Endothelial cell of umbilical vein (primary cell): ENCODE data around the gene TRPC1. TPM values are rescaled to one million over a fixed set of nuclear protein-coding genes. Genes with fewer than 3 reads are reported as not detected.

Source experiments
- BruUV-seq: library from RNA; stranded (reverse); fragments of 400-500 nt; replicated peaks from 2 replicates; lab custom pipeline; 2021; lab: Mats Ljungman, UMichigan
- CTCF ChIA-PET: fragments of 300-600, 350-600 bp; sonication (Branson Sonifier 250); formaldehyde crosslinking; loops from one replicate; lab custom pipeline; 2021; ENCODE audit warnings: antibody characterized with exemption, inconsistent platforms; lab: Charles Lee
- POLR2A ChIA-PET: fragments of 300-600, 350-600 bp; sonication (Branson Sonifier 250); formaldehyde crosslinking; loops from one replicate; lab custom pipeline; 2021; ENCODE audit warnings: antibody characterized with exemption, inconsistent platforms; lab: Charles Lee
- DNase-seq: peaks from one replicate; pipeline ENCODE4 v3.0.0-alpha.2; 2011; ENCODE audit warnings: low read depth, low spot score
- FAIRE-seq: peaks from 2 replicates; lab custom pipeline; 2011; peaks lifted over from hg19 to GRCh38; lab: Jason Lieb, UNC
- H2AFZ ChIP-seq: 2 replicates; pipeline ENCODE4 v1.6.0; 2012; ENCODE audit warnings: low read depth, low read length, control low read depth, inconsistent platforms
- H3K27ac ChIP-seq: 2 replicates; pipeline ENCODE4 v1.5.1; 2011; ENCODE audit warnings: low read depth, mild to moderate bottlenecking, control low read depth, low read length, moderate library complexity; ENCODE audit not compliant: insufficient read depth
- H3K27me3 ChIP-seq, 2 experiments: 2 replicates each; pipeline versions ENCODE4 v1.6.0 to v1.6.1; 2011; ENCODE audit warnings: low read length in 2 of 2, mixed read lengths in 1 of 2; ENCODE audit not compliant: control insufficient read depth in 2 of 2, insufficient read depth in 2 of 2
- H3K36me3 ChIP-seq, 2 experiments: 2 replicates in 1 of 2; 3 replicates in 1 of 2; pipeline ENCODE4 v1.5.1; 2011; ENCODE audit warnings: low read length in 2 of 2, mild to moderate bottlenecking in 1 of 2, moderate library complexity in 1 of 2; ENCODE audit not compliant: control insufficient read depth in 2 of 2, insufficient read depth in 2 of 2; ENCODE audit errors: extremely low read depth in 1 of 2
- H3K4me1 ChIP-seq: 3 replicates; pipeline ENCODE4 v1.5.1; 2011; ENCODE audit warnings: mild to moderate bottlenecking, low read length; ENCODE audit not compliant: control insufficient read depth, insufficient read depth; ENCODE audit errors: extremely low read depth
- H3K4me2 ChIP-seq: 2 replicates; pipeline ENCODE4 v1.6.1; 2011; ENCODE audit warnings: low read length, control low read depth, mixed read lengths; ENCODE audit not compliant: insufficient read depth
- H3K4me3 ChIP-seq, 3 experiments: fragments of 200-600 bp in 1 of 3; sonication (generic), shearing (Covaris generic) in 1 of 3; replicated peaks in 1 of 3; 2 replicates each; pipeline ENCODE4 v1.5.1; 2011 to 2016; ENCODE audit warnings: control low read depth in 3 of 3, low read length in 3 of 3, mild to moderate bottlenecking in 2 of 3, inconsistent platforms in 1 of 3, low read depth in 1 of 3, moderate library complexity in 1 of 3; ENCODE audit not compliant: insufficient read depth in 1 of 3
- H3K79me2 ChIP-seq: 2 replicates; pipeline ENCODE4 v1.6.0; 2012; ENCODE audit warnings: low read length, inconsistent platforms; ENCODE audit not compliant: control insufficient read depth, insufficient read depth
- H3K9ac ChIP-seq: replicated peaks from 2 replicates; pipeline ENCODE3; 2011; ENCODE audit warnings: low read length, control low read depth; ENCODE audit not compliant: insufficient read depth; ENCODE audit errors: extremely low read depth
- H3K9me1 ChIP-seq: replicated peaks from 3 replicates; pipeline ENCODE4 v1.6.0; 2011; ENCODE audit warnings: mild to moderate bottlenecking, low read length; ENCODE audit not compliant: control insufficient read depth, insufficient read depth; ENCODE audit errors: extremely low read depth
- H3K9me3 ChIP-seq: replicated peaks from 2 replicates; pipeline ENCODE4 v1.5.1; 2012; ENCODE audit warnings: low read length, inconsistent platforms; ENCODE audit not compliant: control insufficient read depth, insufficient read depth
- H4K20me1 ChIP-seq: replicated peaks from 2 replicates; pipeline ENCODE3; 2011; ENCODE audit warnings: mild to moderate bottlenecking, low read length; ENCODE audit not compliant: control insufficient read depth, insufficient read depth; ENCODE audit errors: extremely low read depth
- CTCF ChIP-seq, 2 donors: IDR thresholded peaks; 1 replicate in 1 of 2; 2 replicates in 1 of 2; pipeline ENCODE4 v1.5.1; 2011; ENCODE audit warnings: low read length in 2 of 2, mild to moderate bottlenecking in 2 of 2, moderate library complexity in 2 of 2, control low read depth in 1 of 2, inconsistent platforms in 1 of 2, low read depth in 1 of 2; ENCODE audit not compliant: insufficient read depth in 1 of 2; ENCODE audit errors: extremely low read depth in 1 of 2
- EZH2 ChIP-seq: IDR thresholded peaks from 2 replicates; pipeline ENCODE4 v1.6.1; 2012; ENCODE audit warnings: borderline replicate concordance, low read depth, mild to moderate bottlenecking, moderate library complexity, low read length, inconsistent platforms; ENCODE audit not compliant: severe bottlenecking
- FOS ChIP-seq: IDR thresholded peaks from 2 replicates; pipeline ENCODE4 v1.6.1; 2011; ENCODE audit warnings: mild to moderate bottlenecking, low read length, moderate library complexity, borderline replicate concordance; ENCODE audit not compliant: insufficient read depth
- GATA2 ChIP-seq: IDR thresholded peaks from 2 replicates; pipeline ENCODE4 v1.7.0; 2011; ENCODE audit warnings: low read depth, mild to moderate bottlenecking, moderate library complexity, mixed read lengths, low read length; ENCODE audit not compliant: insufficient read length, insufficient read depth
- JUN ChIP-seq: IDR thresholded peaks from 2 replicates; pipeline ENCODE4 v1.6.1; 2011; ENCODE audit warnings: borderline replicate concordance, low read depth; ENCODE audit not compliant: insufficient read length, insufficient read depth
- MAX ChIP-seq: IDR thresholded peaks from 2 replicates; pipeline ENCODE4 v1.6.1; 2011; ENCODE audit not compliant: insufficient read depth, insufficient read length
- MYC ChIP-seq: IDR thresholded peaks from one replicate; pipeline ENCODE4 v1.6.1; 2011; ENCODE audit warnings: mild to moderate bottlenecking, low read depth, low read length
- POLR2A ChIP-seq: IDR thresholded peaks from 2 replicates; pipeline ENCODE4 v1.6.1; 2012; ENCODE audit warnings: low read depth, mild to moderate bottlenecking, control low read depth, low read length
- POLR2AphosphoS5 ChIP-seq: IDR thresholded peaks from 2 replicates; pipeline ENCODE4 v1.6.1; 2012; ENCODE audit warnings: low read depth, mild to moderate bottlenecking, control low read depth, low read length, moderate library complexity; ENCODE audit not compliant: insufficient read depth
- dilution Hi-C: fragments of 300-500 bp; cut with MboI; formaldehyde crosslinking; loops from one replicate; pipeline ENCODE4 v1.15.0; 2019; ENCODE audit warnings: low sequenced_read_pairs; ENCODE audit not compliant: extremely low pct_ligation_motif_present
- intact Hi-C: fragments of 100-400 bp; cut with micrococcal nuclease; formaldehyde crosslinking; loops from one replicate; pipeline ENCODE4 v1.10.0; 2022
- polyA plus RNA-seq, 4 experiments: library from polyadenylated mRNA; depleted of rRNA in 3 of 4; stranded (reverse) in 3 of 4; unstranded in 1 of 4; fragments of >200 nt; gene quantifications; 2 replicates each; pipeline versions ENCODE4 v1.2.1 to v1.2.3, GENCODE V29; 2011 to 2012; ENCODE audit warnings: missing spikeins in 1 of 4
- total RNA-seq: library from RNA; stranded (reverse); gene quantifications from 2 replicates; pipeline ENCODE4 v1.2.3, GENCODE V29; 2021

TRPC1 gene
- total and polyA plus RNA-seq, 2 donors (not counting 3 experiments of a cell fraction or from before 2014, with no cell fraction given) = 3.5 to 5.9 TPM

- H3K36me3 ChIP-seq = no peaks in the 10 kb centered on the region
- no peaks in the 10 kb centered on the region for H3K9me3 ChIP-seq
- intact Hi-C loops (loop anchor here (1.0 to 2.0 kb wide), 4 partner anchors 158 to 934 kb away; no protein-coding TSS in a partner anchor), dilution Hi-C loops (no loop called here)
- no peak overlapping the region for H3K4me2 ChIP-seq
- H3K27me3 ChIP-seq = peaks cover 3 to 21% of the 10 kb centered on the region in 2 experiments
- no peak overlapping the region for H2AFZ ChIP-seq
- no peak overlapping the region for H3K9ac ChIP-seq
- no TSS peak for BruUV-seq
- no peaks in the 10 kb centered on the region for H3K4me1 ChIP-seq
- TF ChIP-seq MYC (no peak), CTCF (IDR thresholded peaks at IDR 0.05; ENCODE audit: extremely low read depth in 1 of 2, insufficient read depth in 1 of 2, low read depth in 1 of 2, low read length in 2 of 2) (peak; percentile 86), JUN (no peak)
- no peaks in the 10 kb centered on the region for H3K9me1 ChIP-seq
- POLR2A ChIA-PET = no interaction called here
- CTCF ChIA-PET = interaction anchor here (0.5 to 4.1 kb wide), 65 partner anchors 9 to 934 kb away, joined by 3 to 94 read pairs (median 5); partner anchors contain the start of genes ATR, TRPC1 and U2SURP
- no peak overlapping the region for H3K4me3 ChIP-seq
- no peaks in the 10 kb centered on the region for H4K20me1 ChIP-seq
- H3K27ac ChIP-seq = no peak overlapping the region
- no peaks in the 10 kb centered on the region for H3K79me2 ChIP-seq
- DNase-seq (peak; percentile 75), FAIRE-seq (peak; percentile 97)
Observed at GRCh38 chr3:142828703-142829305, 105.0 kb downstream of the TRPC1 start.

GRCh38 chr3:142837526-142837925, 113.7 kb downstream of the TRPC1 start:
- H3K79me2 ChIP-seq = no peaks in the 10 kb centered on the region
- intact Hi-C loops (no loop called here), dilution Hi-C loops (no loop called here)
- no peak overlapping the region for H2AFZ ChIP-seq
- H3K36me3 ChIP-seq = no peaks in the 10 kb centered on the region
- H3K9ac ChIP-seq = no peak overlapping the region
- H3K4me3 ChIP-seq = no peak overlapping the region
- ChIA-PET CTCF (interaction anchor here (0.9 kb wide), 1 partner anchor 9 kb away, joined by 3 read pairs; no protein-coding TSS in a partner anchor), POLR2A (no interaction called here)
- FAIRE-seq (no peak), DNase-seq (no peak)
- no peaks in the 10 kb centered on the region for H3K4me1 ChIP-seq
- BruUV-seq = no TSS peak
- no peak overlapping the region for H3K27ac ChIP-seq
- TF ChIP-seq CTCF (IDR thresholded peaks at IDR 0.05; ENCODE audit: extremely low read depth in 1 of 2, insufficient read depth in 1 of 2, low read depth in 1 of 2, low read length in 2 of 2) (no peak), MYC (no peak), EZH2 (no peak), FOS (no peak), GATA2 (no peak), POLR2A (no peak), MAX (no peak), JUN (no peak), POLR2AphosphoS5 (no peak)
- H3K4me2 ChIP-seq = no peak overlapping the region
- H3K27me3 ChIP-seq = peaks cover 16 to 24% of the 10 kb centered on the region in 2 experiments
- no peaks in the 10 kb centered on the region for H4K20me1 ChIP-seq
- no peaks in the 10 kb centered on the region for H3K9me3 ChIP-seq
- H3K9me1 ChIP-seq = no peaks in the 10 kb centered on the region
